ENCODE measurements around the gene IGSF21.

IGSF21 gene

GRCh38 chr1:18107369-18108298 lies at the start of gene IGSF21:
IGSF21 (plus strand) TSS chr1:18107798; CDS start chr1:18108129, 331 bp downstream.
- DNase-seq (ENCODE audit: low read depth, low spot score), result no peak
- no peak within 1 kb of the TSS for H3K27ac ChIP-seq

GRCh38 chr1:18058206-18058921 lies 49.2 kb upstream of the IGSF21 start:
- H3K27ac ChIP-seq, result no peak overlapping the region
- no peak for DNase-seq (ENCODE audit: low read depth, low spot score)

- no peak for DNase-seq (ENCODE audit: low read depth, low spot score)
- no peak overlapping the region for H3K27ac ChIP-seq
These were observed 48.5 kb upstream of the IGSF21 start for GRCh38 chr1:18058981-18059605.

GRCh38 chr1:18060366-18060765 lies 47.2 kb upstream of the IGSF21 start:
- H3K27ac ChIP-seq, result no peak overlapping the region
- no peak for DNase-seq (ENCODE audit: low read depth, low spot score)

GRCh38 chr1:18062185-18062584 lies 45.4 kb upstream of the IGSF21 start:
- DNase-seq (ENCODE audit: low read depth, low spot score), result no peak
- no peak overlapping the region for H3K27ac ChIP-seq

GRCh38 chr1:18064534-18064933 lies 43.1 kb upstream of the IGSF21 start:
- H3K27ac ChIP-seq, result no peak overlapping the region
- no peak for DNase-seq (ENCODE audit: low read depth, low spot score)

GRCh38 chr1:18066576-18066975 lies 41.0 kb upstream of the IGSF21 start:
- H3K27ac ChIP-seq, result no peak overlapping the region
- no peak for DNase-seq (ENCODE audit: low read depth, low spot score)

- no peak overlapping the region for H3K27ac ChIP-seq
- no peak for DNase-seq (ENCODE audit: low read depth, low spot score)
These were observed 37.7 kb upstream of the IGSF21 start for GRCh38 chr1:18069903-18070302.

- DNase-seq (ENCODE audit: low read depth, low spot score), result no peak
- H3K27ac ChIP-seq, result no peak overlapping the region
These were observed 35.5 kb upstream of the IGSF21 start for GRCh38 chr1:18072066-18072465.

GRCh38 chr1:18073066-18073642 lies 34.4 kb upstream of the IGSF21 start:
- DNase-seq (ENCODE audit: low read depth, low spot score), result no peak
- no peak overlapping the region for H3K27ac ChIP-seq

GRCh38 chr1:18077657-18078215 lies 29.9 kb upstream of the IGSF21 start:
- no peak for DNase-seq (ENCODE audit: low read depth, low spot score)
- no peak overlapping the region for H3K27ac ChIP-seq

- DNase-seq (ENCODE audit: low read depth, low spot score), result no peak
- H3K27ac ChIP-seq, result no peak overlapping the region
These were observed 27.5 kb upstream of the IGSF21 start for GRCh38 chr1:18079941-18080735.

GRCh38 chr1:18085387-18086074 lies 22.1 kb upstream of the IGSF21 start:
- no peak for DNase-seq (ENCODE audit: low read depth, low spot score)
- H3K27ac ChIP-seq, result no peak overlapping the region

GRCh38 chr1:18088077-18088594 lies 19.5 kb upstream of the IGSF21 start:
- no peak for DNase-seq (ENCODE audit: low read depth, low spot score)

GRCh38 chr1:18089488-18089887 lies 18.1 kb upstream of the IGSF21 start:
- DNase-seq (ENCODE audit: low read depth, low spot score), result no peak
- H3K27ac ChIP-seq, result no peak overlapping the region

More at GRCh38 chr1:18088077-18088594, 19.5 kb upstream of the IGSF21 start:
- H3K27ac ChIP-seq, result no peak overlapping the region

GRCh38 chr1:18090636-18091035 lies 17.0 kb upstream of the IGSF21 start:
- no peak overlapping the region for H3K27ac ChIP-seq
- no peak for DNase-seq (ENCODE audit: low read depth, low spot score)

- no peak for DNase-seq (ENCODE audit: low read depth, low spot score)
- no peak overlapping the region for H3K27ac ChIP-seq
These were observed 15.7 kb upstream of the IGSF21 start for GRCh38 chr1:18091660-18092446.

GRCh38 chr1:18093193-18093592 lies 14.4 kb upstream of the IGSF21 start:
- DNase-seq (ENCODE audit: low read depth, low spot score), result no peak

More at GRCh38 chr1:18093193-18093592, 14.4 kb upstream of the IGSF21 start:
- H3K27ac ChIP-seq, result no peak overlapping the region

Data from epithelial cell of prostate (primary cell).